SW480 (cell line): ENCODE data around the gene EPG5.
A peak's percentile ranks its signal among the peaks of the same experiment; 100 is the strongest.
"Not testable (repeated sequence)": the region's sequence is repeated elsewhere in the genome, so short reads cannot be mapped to it uniquely, and the experiment has no call there.

Experiments used
- DNase-seq: peaks from one replicate; pipeline ENCODE4 v3.0.0-alpha.2; 2016; ENCODE audit warnings: low spot score

EPG5 gene

DNA sequence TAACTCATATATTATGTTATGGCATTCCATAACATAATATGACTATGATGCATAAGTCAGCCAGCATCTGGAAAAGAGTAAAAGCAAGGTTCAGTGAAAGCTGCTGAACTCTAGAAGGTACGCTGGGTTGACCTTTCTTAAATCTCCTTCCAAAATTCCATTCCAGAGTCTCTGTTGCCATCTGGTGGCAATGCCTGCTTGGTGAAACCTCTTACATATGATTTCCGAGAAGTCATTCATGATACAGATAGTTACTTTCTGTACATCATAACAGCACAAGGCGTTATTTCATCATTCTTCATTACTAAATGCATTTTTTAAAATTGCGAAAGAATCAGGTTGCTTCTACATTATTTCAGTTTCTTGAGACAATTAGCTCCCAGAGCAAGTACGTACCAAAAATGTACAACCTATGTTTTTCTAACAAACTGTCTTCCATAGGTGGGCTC is 7.0 kb upstream of the EPG5 start:
- DNase-seq: peak; percentile 62

DNA sequence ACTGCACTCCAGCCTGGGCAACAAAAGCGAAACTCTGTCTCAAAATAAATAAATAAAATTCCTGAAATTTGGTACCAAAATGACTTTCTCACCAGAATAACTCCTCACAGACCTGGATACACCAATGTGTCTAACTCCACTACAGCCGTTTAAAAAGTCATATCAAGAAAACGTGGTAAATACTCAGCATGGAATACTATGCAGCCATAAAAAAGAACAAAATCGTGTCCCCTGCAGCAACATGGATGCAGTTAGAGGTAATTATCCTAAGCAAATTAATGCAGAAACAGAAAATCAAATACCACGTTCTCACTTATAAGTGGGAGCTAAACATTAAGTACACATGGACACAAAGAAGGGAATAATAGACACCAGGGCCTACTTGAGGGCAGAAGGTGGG is 2.2 kb downstream of the EPG5 start:
- not testable (repeated sequence) for DNase-seq

DNA sequence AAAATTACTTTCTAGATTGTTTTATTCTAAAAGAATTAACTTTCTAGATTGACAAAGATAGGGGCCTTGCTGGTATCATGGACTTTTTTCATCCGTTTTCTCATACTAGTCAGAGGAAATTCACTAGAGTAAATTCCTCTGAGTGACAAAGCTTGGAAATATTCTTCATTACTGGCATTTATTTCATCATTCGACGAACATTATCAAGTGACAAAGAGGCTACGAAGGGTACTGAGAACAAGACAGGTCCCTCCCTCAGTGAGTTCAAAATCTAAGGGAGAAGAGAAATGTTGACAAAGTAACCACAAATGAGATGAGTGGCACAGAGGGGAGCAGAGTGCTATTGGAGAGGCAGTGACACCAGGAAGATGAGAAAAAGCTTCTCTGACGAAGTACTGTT is 4.3 kb downstream of the EPG5 start:
- DNase-seq: no peak

DNA sequence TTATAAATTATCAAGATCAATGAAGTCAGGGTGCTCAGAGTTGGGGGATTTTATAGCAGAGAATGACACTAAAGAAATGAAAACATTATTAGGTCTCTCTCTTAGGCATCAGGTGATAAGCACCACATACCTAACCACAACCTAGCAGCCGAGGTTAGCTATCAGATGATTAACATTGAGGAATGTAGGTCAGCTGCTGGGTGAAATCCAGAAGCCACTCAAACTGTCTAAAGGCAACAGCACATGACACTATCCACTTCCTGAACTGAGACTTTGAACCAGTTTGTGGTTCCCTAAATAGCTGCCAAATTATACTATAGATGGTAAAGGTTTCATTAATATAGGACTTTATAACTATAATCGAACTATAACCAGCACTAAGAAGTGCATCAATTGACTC is 4.7 kb downstream of the EPG5 start:
- peak; percentile 5 for DNase-seq

DNA sequence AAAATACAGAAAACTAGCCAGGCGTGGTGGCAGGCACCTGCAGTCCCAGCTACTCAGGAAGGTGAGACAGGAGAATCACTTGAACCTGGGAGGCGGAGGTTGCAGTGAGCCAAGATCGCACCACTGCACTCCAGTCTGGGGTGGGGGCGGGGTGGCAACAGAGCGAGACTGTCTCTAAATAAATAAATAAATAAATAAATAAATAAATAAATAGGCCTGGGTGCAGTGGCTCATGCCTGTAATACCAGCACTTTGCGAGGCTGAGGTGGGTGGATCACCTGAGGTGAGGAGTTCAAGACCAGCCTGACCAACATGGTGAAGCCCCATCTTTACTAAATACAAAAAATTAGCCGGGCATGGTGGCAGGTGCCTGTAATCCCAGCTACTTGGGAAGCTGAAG is 7.6 kb downstream of the EPG5 start:
- DNase-seq: not testable (repeated sequence)

DNA sequence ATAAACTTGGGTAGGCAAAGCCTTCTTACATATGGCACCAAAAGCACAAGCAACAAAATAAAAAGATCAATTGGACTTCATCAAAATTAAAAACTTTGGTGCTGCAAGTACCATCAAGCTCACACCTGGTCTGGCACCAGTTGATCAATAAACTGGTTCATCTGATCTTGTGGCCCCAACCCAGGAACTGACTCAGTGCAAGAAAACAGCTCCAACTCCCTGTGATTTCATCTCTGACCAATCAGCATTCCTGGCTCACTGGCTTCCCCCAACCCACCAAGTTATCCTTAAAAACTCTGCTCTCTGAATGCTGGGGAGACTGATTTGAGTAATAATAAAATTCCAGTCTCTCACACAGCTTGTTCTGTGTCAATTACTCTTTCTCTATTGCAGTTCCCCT is 8.4 kb downstream of the EPG5 start:
- no peak for DNase-seq

DNA sequence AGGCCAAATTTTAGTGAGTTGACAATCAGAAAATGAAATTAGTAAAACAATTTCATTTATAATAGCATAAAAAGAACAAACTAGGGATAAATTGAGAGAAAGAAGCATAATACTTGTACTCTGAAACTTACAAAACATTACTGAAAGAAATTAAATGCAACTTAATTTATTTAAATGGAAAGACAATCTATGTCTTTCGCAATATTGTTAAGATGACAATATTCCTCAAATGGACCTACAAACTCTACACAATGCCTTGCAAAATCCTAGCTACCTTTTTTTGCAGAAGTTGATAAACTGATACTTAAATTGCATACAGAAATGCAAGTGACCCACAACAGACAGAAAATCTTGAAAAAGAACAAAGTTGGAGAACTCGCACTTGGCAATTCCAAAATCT is 9.1 kb downstream of the EPG5 start:
- DNase-seq: no peak

DNA sequence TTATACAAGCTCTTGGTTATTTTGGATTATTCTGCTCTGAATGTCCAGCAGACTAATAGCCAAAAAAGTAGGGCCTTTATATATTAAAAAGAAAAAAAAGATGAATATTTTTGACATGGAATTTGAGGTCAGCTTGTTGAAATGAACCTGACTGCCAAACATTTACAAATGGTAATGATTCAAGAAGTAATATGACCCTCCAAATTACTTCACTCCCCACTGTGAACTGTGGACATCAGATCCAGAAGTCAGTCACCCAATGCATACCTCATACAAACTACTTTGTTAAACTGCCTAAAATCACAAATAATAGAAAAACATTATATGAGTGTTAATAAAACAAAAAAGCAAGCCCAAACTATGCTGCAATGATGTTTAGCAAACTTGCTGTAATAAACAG is 10.0 kb downstream of the EPG5 start:
- DNase-seq: no peak

DNA sequence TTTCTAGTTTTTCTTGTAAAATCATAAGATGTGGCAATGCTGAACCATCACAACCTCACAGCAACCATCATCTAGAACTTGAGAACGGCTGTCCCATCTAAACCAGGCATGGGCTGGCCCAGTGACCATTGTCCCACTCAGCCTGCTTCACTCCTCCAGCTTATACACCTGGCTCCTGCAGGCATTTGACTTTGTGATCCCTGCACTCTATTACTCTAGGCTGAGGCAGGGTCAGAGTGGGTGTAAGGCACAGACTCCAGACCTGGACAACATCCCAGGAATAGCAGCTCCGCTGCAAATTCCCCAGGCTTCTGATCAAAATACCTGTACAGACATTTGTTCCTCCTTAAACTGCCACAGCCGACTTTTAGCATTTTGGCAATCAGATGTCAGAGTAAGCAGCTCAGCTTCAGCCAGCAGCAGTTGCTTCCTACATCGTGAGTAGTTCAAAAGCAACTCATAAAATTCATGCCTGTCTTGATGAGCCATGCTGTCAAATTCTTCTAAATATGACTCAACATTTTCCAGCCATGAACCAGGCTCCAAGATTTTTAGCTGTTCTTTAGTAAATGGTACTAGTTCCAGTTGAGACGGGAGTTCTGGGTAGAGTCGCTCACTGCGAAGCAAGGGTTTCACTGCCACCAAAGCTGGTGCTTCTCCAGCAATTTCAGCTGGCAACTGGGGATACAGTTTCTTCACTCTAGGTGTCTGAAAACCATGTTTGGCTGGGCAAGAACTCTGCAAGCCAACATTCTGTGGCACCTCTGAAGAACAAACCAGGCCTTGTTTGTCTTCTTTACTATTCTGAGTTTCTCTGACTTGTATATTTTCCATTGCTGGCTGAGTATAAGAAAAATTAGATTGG is 12.8 kb downstream of the EPG5 start:
- DNase-seq: no peak

DNA sequence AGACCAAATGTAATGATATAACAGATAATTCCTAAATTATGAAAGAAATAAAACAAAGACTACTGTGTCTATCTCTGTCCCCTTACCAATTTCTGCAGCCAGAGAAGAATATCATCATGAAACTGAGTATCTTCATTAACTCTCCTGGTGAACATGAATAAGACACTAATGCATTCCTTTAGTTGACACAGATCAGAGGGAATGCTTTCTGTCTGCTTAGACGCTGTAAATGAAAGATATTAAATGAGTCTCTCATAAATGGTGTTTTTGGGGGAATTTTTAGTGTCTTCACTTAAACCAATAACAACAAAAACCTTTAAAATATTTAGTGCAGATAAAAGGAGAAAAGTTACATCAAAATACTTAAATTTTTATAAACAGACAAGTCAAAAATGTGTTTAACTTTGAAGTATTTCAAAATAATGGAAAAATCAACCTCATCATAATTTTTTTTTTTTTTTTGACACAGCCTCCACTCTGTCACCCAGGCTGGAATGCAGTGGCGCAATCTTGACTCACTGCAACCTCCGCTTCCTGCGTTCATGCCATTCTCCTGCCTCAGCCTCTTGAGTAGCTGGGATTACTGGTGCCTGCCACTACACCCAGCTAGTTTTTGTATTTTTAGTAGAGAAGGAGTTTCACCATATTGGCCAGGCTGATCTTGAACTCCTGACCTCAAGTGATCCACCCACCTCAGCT is 16.0 kb downstream of the EPG5 start:
- no peak for DNase-seq

DNA sequence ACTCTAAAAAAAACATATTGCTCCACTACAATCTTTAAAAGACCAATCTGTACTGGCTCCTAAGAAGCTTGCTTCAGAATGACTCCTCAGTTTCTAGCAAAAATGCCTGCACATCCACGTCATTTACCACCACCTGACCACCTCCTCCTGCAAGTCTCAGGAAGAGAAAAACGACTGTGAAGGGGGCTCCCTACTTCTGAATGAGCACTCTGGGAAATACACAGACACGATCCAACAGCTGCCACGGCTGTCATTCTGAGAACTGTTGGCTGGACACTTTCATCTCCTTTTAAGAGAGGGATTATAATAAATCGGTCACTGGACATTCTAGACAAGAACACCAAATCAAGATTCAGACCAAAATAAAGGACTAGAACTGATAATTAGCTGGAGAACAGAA is 21.5 kb downstream of the EPG5 start:
- DNase-seq: no peak

DNA sequence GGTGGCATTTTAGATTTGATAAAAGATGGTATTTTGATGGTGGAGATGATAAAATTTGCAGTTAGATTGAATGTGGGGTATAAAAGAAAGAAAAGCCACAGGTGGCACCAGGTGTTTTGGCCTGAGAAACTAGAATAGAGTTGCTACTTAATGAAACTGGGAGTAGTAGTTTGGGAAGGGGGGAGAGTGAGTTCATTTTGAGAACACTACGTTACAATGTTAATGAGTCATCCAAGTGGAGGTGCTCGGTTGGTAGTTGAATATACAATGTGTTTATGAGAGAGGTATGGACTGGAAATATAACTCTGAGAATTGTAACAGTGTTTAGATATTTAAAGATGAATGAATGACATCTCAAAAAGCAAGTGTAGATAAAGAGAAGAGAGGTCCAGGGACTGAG is 26.4 kb downstream of the EPG5 start:
- no peak for DNase-seq

DNA sequence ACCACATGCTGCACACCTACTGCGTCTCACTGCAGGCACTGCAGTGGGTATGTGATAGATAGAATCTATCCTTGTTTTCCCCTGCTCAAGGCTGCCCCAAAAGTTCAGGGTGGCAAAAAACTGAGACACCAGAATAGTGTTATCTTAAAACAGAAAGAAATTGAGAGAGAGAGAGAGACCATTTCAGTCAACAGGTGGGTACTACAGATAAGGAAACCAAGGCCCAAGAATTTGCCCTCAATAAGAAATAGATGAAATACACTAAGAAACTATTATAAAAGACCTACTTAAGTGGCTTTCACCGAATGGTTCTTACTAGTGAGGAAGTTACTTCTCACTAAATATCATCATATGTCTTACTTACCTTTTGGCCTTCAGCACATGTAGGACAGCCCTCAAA is 27.9 kb downstream of the EPG5 start:
- no peak for DNase-seq

DNA sequence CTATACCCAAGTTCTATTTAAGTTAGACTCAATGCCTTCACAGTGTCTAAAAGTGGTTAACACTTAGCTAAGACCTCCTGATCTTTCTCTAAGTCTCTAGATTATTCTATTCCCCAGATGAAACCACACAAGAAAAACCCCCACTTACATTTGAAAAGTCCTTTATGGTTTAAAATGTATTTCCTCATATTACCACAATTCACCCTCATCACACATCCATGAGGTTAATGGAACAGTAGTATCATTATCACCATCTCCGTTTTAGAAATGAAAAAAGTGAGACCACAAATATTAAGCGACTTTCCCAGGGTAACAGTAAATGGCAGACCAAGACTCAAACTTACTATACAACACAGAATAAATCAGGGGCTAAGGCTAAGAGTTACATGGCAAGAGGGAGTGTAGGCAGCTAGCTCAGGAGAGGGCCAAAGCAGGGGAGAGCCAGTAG is 28.6 kb downstream of the EPG5 start:
- no peak for DNase-seq

DNA sequence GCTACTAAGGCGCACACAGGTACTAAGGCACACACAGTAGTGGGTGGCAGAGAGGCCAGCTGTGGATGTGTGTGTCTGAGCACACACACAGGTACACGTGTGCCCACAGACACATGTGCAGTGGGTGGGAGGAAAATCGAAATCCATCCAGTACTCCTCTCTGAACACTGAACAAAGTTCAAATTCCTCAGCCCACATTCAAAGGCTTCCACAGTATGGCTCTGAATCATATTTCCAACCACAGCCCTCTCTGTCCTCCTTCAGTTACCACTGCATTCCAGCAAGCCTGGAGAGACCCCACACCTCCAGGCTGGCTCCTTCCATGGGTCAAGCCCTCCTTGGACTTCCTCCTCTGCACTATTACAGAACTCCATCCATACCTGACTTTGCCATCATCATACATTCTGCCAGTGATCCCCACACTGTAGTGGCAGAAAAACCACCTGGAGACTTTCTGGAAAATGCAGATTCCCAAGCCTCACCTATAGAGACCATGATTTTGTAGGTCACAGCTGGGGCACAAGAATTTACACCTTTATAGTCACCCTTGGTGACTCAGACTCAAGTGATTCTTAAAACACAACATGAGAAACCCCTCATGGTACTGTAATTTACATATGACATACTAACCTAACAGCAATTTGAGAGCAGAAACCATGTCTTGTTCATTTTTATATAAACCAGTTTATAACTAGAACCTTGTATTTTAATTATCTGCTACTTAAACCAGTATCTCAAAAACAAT is 31.4 kb downstream of the EPG5 start:
- peak; percentile 49 for DNase-seq

DNA sequence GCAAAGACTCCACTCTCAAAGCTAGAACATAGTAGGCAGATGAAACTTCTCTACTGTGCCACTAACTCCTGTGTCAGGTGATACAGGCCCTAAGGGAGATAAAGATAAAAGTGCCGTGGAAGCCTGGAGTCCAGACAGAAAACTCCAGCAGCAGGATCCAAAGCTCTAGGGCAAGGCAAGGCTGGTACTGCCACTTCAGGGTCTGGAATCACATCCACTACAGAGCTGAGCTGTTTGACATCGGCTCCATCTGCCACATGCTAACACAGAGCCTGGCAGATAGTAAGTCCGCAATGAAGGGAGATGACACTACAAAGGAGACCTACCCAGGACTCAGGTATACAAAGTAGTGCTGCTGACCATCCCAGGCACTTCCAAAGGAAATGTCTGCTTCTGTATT is 34.4 kb downstream of the EPG5 start:
- no peak for DNase-seq

DNA sequence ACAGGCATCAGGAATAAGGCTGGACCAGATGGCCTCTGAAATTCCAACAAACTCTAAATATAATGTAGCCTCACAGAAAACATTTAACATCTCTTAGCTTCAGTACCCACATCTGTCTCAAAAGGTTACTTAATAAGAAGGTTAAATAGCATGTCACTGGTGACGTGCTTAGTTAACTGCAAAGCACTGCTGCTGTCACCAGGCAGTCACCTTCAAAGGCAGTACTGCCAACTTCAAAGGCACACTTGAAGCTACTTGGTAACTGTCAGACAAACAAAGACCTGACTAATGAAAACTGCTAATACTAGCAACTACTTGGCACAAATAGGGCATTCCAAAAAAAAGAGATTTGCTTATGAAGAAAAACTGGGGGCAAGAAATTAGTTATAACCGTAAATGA is 36.2 kb downstream of the EPG5 start:
- no peak for DNase-seq

DNA sequence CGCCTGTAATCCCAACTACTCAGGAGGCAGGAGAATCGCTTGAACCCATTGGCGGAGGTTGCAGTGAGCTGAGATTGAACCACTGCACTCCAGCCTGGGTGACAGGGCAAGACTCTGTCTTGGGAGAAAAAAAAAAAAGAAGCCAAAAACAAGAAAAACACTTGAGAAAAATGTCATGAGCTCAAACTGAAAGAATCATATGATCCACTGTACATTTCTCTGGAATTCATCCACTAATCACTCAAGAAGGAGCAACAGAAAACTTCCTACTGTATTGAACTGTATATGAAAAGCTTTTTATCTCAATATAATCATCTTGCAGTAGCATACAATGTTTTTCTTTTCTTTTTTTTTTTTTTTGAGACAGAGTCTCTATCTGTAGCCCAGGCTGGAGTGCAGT is 40.4 kb downstream of the EPG5 start:
- no peak for DNase-seq

DNA sequence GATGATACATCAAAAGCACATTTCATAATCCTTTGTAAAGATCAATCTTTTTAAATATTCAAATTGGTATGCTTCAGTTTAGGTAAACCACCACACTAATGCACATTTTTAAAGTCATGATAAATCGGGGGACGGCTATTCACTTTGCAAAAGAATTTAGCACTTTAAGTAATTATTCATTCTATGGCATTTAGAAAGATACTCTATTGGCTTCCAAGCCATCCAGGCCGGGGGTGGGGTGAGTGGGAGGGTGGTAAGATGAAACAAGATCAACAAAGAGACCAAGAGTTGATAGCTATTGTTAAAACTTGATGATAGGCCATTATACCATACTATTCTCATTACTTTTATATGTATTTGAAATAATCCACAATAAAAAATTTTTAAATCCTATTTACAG is 41.0 kb downstream of the EPG5 start:
- DNase-seq: no peak

DNA sequence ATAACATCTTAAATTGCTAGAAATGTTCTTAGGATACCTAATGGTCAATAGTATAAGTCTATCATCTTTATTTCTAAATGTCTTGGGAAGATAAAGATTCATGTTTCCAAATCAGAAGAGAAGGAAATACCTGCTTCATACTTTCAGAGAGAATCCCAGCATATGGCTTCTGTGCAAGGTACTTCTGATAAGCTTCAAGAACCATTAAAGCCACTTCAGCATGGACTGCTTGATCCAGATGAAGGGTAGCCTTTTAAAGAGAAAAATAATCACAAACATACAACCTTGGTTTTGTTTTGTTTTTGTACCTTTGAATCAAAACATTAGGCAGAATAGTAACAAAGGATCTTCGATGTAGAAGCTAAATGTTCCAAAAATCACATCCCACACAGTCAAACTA is 44.0 kb downstream of the EPG5 start:
- no peak for DNase-seq

DNA sequence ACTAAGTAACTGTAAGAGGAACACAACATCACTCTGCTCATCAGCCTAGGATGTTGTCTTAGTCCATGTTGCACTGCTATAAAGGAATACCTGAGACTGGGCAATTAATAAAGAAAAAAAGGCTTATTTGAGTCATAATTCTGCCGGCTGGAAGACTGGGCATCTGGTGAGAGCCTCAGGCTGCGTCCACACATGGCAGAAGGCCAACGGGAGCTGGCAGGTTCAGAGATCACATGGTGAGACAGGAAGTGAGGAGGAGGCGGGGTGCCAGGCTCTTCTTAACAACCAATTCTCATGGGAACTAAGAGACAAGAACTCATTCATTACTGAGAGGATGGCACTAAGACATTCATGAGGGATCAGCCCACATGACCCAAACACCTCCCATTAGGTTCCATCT is 46.8 kb downstream of the EPG5 start:
- DNase-seq: no peak

DNA sequence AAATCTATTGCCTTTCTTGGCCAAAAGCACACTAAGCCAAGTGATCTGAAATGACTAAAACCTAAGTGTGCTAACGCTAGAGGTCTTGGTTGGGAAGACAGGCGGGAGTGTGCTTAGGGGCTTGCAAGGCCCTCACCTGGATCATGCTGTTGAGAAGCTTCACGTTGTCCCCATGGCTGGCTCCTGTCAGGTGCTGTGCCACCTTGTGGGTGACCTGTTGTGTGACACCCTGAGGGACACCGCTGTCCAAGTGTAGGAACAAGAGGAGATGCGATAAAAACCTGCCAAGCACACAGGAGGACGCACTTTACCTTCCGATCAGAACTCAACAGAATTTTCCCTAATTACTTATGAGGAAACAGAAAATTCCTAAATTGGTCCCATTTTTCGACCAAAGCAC is 50.8 kb downstream of the EPG5 start:
- DNase-seq: peak; percentile 3

DNA sequence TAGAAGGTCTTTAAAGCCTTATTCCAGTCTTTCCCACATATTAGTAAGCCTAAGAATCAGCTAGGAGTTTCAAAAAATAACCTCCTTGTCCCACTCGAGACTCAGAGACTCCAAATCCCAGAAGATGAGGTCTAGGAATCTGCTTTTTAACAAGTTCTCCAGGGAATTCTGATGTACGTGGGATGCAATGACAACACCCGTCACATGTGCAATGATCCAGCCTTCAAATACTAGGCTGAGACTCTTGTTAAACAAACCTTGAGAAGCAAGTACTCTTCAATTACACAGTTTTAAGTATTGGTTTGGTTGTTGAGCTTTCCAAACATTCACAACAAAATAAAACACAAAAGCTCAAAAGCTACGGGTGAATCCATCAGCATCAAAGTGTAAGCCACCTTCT is 53.9 kb downstream of the EPG5 start:
- no peak for DNase-seq
